ENCODE results near the gene AHNAK. TPM values are rescaled to one million over a fixed set of nuclear protein-coding genes. Genes with fewer than 3 reads are reported as not detected.
"Not testable (repeated sequence)": the region's sequence is repeated elsewhere in the genome, so short reads cannot be mapped to it uniquely, and the experiment has no call there.

Gene AHNAK
- polyA plus RNA-seq, 1 experiment, result 231 TPM

- POLR2A ChIA-PET, result no interaction called here
- CTCF ChIA-PET, result interaction anchor here (0.5 to 0.9 kb wide), 2 partner anchors 17 to 75 kb away, joined by 3 to 6 read pairs; no protein-coding TSS in a partner anchor
Observed at GRCh38 chr11:62500650-62501030, 46.0 kb downstream of the AHNAK start.

GRCh38 chr11:62499944-62500649, 46.5 kb downstream of the AHNAK start:
- Histone ChIP-seq H3K27me3 (ENCODE audit: control insufficient read depth, insufficient read depth, low read length) (no peaks in the 10 kb centered on the region), H3K9me3 (ENCODE audit: control insufficient read depth, insufficient read depth, low read length) (no peaks in the 10 kb centered on the region), H3K27ac (ENCODE audit: low read depth, low read length) (no peak overlapping the region), H3K4me3 (ENCODE audit: low read depth, low read length) (no peak overlapping the region)
- POLR2A ChIA-PET, result interaction anchor here (0.9 kb wide), 1 partner anchor 56 kb away, joined by 9 read pairs; no protein-coding TSS in a partner anchor
- no peak for TF ChIP-seq CTCF (IDR thresholded peaks at IDR 0.05; ENCODE audit: low read depth, low read length)
- CTCF ChIA-PET, result interaction anchor here (0.5 to 3.1 kb wide), 5 partner anchors 8 to 76 kb away, joined by 3 to 10 read pairs (median 3); no protein-coding TSS in a partner anchor
- DNase-seq (ENCODE audit: low read depth, low spot score), result no peak

More at GRCh38 chr11:62500650-62501030, 46.0 kb downstream of the AHNAK start:
- no peaks in the 10 kb centered on the region for H3K27me3 ChIP-seq (ENCODE audit: control insufficient read depth, insufficient read depth, low read length)
- no peak overlapping the region for H3K4me3 ChIP-seq (ENCODE audit: low read depth, low read length)
- no peak overlapping the region for H3K27ac ChIP-seq (ENCODE audit: low read depth, low read length)
- DNase-seq (ENCODE audit: low read depth, low spot score), result no peak
- TF ChIP-seq CTCF (IDR thresholded peaks at IDR 0.05; ENCODE audit: low read depth, low read length), result no peak
- H3K9me3 ChIP-seq (ENCODE audit: control insufficient read depth, insufficient read depth, low read length), result no peaks in the 10 kb centered on the region

GRCh38 chr11:62499311-62499943, 47.2 kb downstream of the AHNAK start:
- POLR2A ChIA-PET, result interaction anchor here (0.9 to 1.0 kb wide), 2 partner anchors 14 to 55 kb away, joined by 3 to 9 read pairs; no protein-coding TSS in a partner anchor
- not testable (repeated sequence) for H3K9me3 ChIP-seq (ENCODE audit: control insufficient read depth, insufficient read depth, low read length); H3K4me3 ChIP-seq (ENCODE audit: low read depth, low read length); H3K27ac ChIP-seq (ENCODE audit: low read depth, low read length); DNase-seq (ENCODE audit: low read depth, low spot score); H3K27me3 ChIP-seq (ENCODE audit: control insufficient read depth, insufficient read depth, low read length)
- CTCF ChIA-PET, result interaction anchor here (0.5 to 3.1 kb wide), 4 partner anchors 8 to 147 kb away, joined by 3 to 10 read pairs (median 6); partner anchors contain the start of gene GANAB

- no peak for DNase-seq (ENCODE audit: low read depth, low spot score)
- CTCF ChIA-PET, result interaction anchor here (0.5 to 3.1 kb wide), 4 partner anchors 9 to 148 kb away, joined by 3 to 10 read pairs (median 6); partner anchors contain the start of gene GANAB
- Histone ChIP-seq H3K4me3 (ENCODE audit: low read depth, low read length) (no peak overlapping the region), H3K27me3 (ENCODE audit: control insufficient read depth, insufficient read depth, low read length) (no peaks in the 10 kb centered on the region), H3K27ac (ENCODE audit: low read depth, low read length) (no peak overlapping the region), H3K9me3 (ENCODE audit: control insufficient read depth, insufficient read depth, low read length) (no peaks in the 10 kb centered on the region)
- POLR2A ChIA-PET, result interaction anchor here (0.6 to 1.0 kb wide), 3 partner anchors 15 to 155 kb away, joined by 3 to 9 read pairs (median 3); partner anchors contain the start of gene INTS5
- no peak for TF ChIP-seq CTCF (IDR thresholded peaks at IDR 0.05; ENCODE audit: low read depth, low read length)
Observed at GRCh38 chr11:62498492-62499286, 47.9 kb downstream of the AHNAK start.

GRCh38 chr11:62498031-62498430, 48.6 kb downstream of the AHNAK start:
- DNase-seq (ENCODE audit: low read depth, low spot score), result no peak
- no peak overlapping the region for H3K4me3 ChIP-seq (ENCODE audit: low read depth, low read length)
- no peaks in the 10 kb centered on the region for H3K9me3 ChIP-seq (ENCODE audit: control insufficient read depth, insufficient read depth, low read length)
- H3K27me3 ChIP-seq (ENCODE audit: control insufficient read depth, insufficient read depth, low read length), result no peaks in the 10 kb centered on the region
- H3K27ac ChIP-seq (ENCODE audit: low read depth, low read length), result no peak overlapping the region
- ChIA-PET POLR2A (interaction anchor here (1.0 kb wide), 1 partner anchor 167 kb away, joined by 3 read pairs; the partner anchor contains the start of genes C11orf98 and CSKMT), CTCF (interaction anchor here (0.5 to 3.1 kb wide), 2 partner anchors 14 to 45 kb away, joined by 3 to 10 read pairs; no protein-coding TSS in a partner anchor)
- no peak for TF ChIP-seq CTCF (IDR thresholded peaks at IDR 0.05; ENCODE audit: low read depth, low read length)
